ENCODE measurements around the gene BLM. TPM values are rescaled to one million over a fixed set of nuclear protein-coding genes. Genes with fewer than 3 reads are reported as not detected.

Gene BLM
- total RNA-seq, 1 donor from 2014 or later, result 11.5 TPM

DNA sequence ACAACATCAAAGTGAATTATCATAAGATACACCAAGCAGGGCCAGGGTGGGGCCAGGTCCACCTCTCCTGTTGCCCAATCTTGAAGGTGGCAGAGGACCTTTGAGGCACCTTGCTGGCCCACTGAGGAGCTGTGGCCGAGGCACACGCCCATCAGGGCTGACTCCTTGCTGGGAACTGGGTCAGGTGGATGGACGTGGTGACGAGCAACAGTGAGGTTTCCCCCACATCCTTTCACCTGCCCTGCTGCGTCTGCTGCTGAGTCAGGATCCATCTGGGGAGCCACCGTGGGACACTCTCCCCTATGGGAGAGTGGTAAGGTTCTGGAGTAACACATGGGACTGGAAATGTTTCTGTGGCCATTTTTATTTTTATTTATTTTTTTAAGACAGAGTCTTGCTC is 134.0 kb downstream of the BLM start:
- no peaks in the 10 kb centered on the region for H3K27me3 Mint-ChIP-seq (ENCODE audit: unreplicated experiment)
- H3K36me3 Mint-ChIP-seq (ENCODE audit: low read depth, unreplicated experiment), result no peaks in the 10 kb centered on the region
- H3K4me1 Mint-ChIP-seq (ENCODE audit: unreplicated experiment), result no peaks in the 10 kb centered on the region
- H3K27ac Mint-ChIP-seq (ENCODE audit: unreplicated experiment), result no peak overlapping the region
- H3K4me3 Mint-ChIP-seq (ENCODE audit: unreplicated experiment), result no peak overlapping the region
- TF ChIP-seq, protein P1, sequence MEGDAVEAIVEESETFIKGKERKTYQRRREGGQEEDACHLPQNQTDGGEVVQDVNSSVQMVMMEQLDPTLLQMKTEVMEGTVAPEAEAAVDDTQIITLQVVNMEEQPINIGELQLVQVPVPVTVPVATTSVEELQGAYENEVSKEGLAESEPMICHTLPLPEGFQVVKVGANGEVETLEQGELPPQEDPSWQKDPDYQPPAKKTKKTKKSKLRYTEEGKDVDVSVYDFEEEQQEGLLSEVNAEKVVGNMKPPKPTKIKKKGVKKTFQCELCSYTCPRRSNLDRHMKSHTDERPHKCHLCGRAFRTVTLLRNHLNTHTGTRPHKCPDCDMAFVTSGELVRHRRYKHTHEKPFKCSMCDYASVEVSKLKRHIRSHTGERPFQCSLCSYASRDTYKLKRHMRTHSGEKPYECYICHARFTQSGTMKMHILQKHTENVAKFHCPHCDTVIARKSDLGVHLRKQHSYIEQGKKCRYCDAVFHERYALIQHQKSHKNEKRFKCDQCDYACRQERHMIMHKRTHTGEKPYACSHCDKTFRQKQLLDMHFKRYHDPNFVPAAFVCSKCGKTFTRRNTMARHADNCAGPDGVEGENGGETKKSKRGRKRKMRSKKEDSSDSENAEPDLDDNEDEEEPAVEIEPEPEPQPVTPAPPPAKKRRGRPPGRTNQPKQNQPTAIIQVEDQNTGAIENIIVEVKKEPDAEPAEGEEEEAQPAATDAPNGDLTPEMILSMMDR (IDR thresholded peaks at IDR 0.05; ENCODE audit: unreplicated experiment), result no peak
- no peaks in the 10 kb centered on the region for H3K9me3 Mint-ChIP-seq (ENCODE audit: unreplicated experiment)
- no peak for DNase-seq (ENCODE audit: low spot score)

DNA sequence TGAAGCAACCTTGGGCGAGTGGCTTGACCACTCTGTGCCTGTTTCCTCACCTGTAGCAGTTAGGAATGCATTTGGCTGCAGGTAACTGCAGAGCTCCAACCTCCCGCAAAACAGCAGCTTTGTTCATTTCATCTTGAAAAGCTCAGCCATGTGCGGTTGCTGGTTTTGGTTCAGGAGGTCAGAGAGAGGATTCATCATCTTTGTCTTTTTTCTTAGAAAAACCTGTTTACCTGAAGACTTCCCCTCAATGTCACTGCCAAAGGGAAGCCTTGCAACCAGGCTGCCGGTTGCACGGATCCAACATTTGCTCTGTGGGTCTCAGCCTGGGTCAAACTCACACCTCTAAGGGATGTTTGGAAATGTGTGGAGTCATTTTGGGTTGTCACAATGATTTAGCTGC is 134.8 kb downstream of the BLM start:
- H3K27ac Mint-ChIP-seq (ENCODE audit: unreplicated experiment), result no peak overlapping the region
- H3K36me3 Mint-ChIP-seq (ENCODE audit: low read depth, unreplicated experiment), result no peaks in the 10 kb centered on the region
- H3K4me1 Mint-ChIP-seq (ENCODE audit: unreplicated experiment), result peaks cover 7% of the 10 kb centered on the region
- H3K9me3 Mint-ChIP-seq (ENCODE audit: unreplicated experiment), result no peaks in the 10 kb centered on the region
- DNase-seq (ENCODE audit: low spot score), result no peak
- H3K4me3 Mint-ChIP-seq (ENCODE audit: unreplicated experiment), result no peak overlapping the region
- H3K27me3 Mint-ChIP-seq (ENCODE audit: unreplicated experiment), result no peaks in the 10 kb centered on the region
- TF ChIP-seq, protein P1 (IDR thresholded peaks at IDR 0.05; ENCODE audit: unreplicated experiment), result no peak

DNA sequence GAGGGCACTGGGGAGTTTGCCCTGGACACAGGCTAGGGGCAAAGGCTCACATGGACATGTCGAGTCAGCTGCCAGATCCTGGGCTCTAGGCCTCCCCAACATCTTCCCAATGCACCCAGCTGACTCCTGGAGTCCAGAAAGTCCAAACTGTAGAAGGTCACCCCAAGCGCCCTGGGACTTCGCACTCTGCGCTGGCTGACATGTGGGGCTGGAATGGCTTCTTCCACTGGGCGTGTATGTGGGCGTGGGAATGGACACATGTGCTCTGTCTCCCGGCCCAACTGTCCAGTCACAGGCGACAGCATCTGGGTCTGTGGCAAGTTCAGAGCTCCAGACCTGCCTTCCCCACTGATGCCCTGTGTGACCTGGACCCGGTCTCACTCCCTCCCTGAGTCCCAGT is 138.0 kb downstream of the BLM start:
- no peaks in the 10 kb centered on the region for H3K9me3 Mint-ChIP-seq (ENCODE audit: unreplicated experiment)
- no peak overlapping the region for H3K4me3 Mint-ChIP-seq (ENCODE audit: unreplicated experiment)
- H3K27ac Mint-ChIP-seq (ENCODE audit: unreplicated experiment), result no peak overlapping the region
- peaks cover 11% of the 10 kb centered on the region for H3K27me3 Mint-ChIP-seq (ENCODE audit: unreplicated experiment)
- TF ChIP-seq, protein P1 (IDR thresholded peaks at IDR 0.05; ENCODE audit: unreplicated experiment), result no peak
- DNase-seq (ENCODE audit: low spot score), result no peak
- no peaks in the 10 kb centered on the region for H3K36me3 Mint-ChIP-seq (ENCODE audit: low read depth, unreplicated experiment)
- peaks cover 20% of the 10 kb centered on the region for H3K4me1 Mint-ChIP-seq (ENCODE audit: unreplicated experiment)

DNA sequence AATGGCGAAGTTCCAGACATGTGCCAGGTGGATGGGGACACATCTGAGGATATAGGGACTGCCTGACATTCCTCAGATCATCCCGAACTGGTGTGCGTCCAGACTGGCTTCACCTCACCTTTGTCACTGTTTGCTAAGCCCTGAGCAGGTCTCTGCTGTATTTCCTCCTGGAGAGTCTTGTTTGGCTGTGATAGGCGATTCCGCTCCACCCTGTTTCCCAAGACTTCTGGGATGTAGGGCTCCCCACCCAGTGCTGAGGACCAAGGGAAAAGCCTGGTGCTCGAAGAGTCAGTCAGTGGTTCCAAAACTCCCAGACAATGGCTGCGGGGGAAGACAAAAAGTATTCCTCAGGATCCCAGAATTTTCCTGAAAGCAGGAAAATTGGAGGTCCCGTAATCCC is 140.2 kb downstream of the BLM start:
- TF ChIP-seq, protein P1 (IDR thresholded peaks at IDR 0.05; ENCODE audit: unreplicated experiment), result no peak
- no peak for DNase-seq (ENCODE audit: low spot score)
- no peak overlapping the region for H3K27ac Mint-ChIP-seq (ENCODE audit: unreplicated experiment)
- no peaks in the 10 kb centered on the region for H3K9me3 Mint-ChIP-seq (ENCODE audit: unreplicated experiment)
- H3K4me3 Mint-ChIP-seq (ENCODE audit: unreplicated experiment), result no peak overlapping the region
- peaks cover 11% of the 10 kb centered on the region for H3K27me3 Mint-ChIP-seq (ENCODE audit: unreplicated experiment)
- peaks cover 20% of the 10 kb centered on the region for H3K4me1 Mint-ChIP-seq (ENCODE audit: unreplicated experiment)
- no peaks in the 10 kb centered on the region for H3K36me3 Mint-ChIP-seq (ENCODE audit: low read depth, unreplicated experiment)

DNA sequence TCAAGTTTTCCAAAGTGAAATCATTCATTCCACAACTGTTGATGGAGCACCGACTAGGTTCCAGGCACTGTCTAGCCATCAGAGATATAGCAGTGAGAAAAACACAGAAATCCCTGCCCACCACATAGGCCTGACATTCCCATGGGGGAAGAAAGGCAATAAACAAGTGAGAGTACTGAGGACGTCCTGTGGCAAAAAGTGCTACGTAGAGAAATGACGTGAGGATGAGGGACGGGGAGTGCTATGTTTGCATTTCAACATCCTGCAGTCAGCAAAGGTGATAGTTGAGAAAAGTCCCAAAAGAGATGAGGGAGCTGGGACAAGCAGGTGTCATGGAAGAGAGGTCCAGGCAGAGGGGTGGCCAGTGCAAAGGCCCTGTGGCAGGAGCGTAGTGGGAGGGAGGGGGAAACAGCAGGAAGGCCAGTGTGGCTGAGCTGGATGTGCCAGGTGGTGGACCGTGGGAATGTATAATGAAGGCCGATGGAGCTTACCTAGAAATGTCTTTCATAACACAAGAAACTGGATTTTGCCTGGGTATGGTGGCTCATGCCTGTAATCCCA is 140.8 kb downstream of the BLM start:
- H3K27ac Mint-ChIP-seq (ENCODE audit: unreplicated experiment), result no peak overlapping the region
- peaks cover 11% of the 10 kb centered on the region for H3K27me3 Mint-ChIP-seq (ENCODE audit: unreplicated experiment)
- peaks cover 20% of the 10 kb centered on the region for H3K4me1 Mint-ChIP-seq (ENCODE audit: unreplicated experiment)
- TF ChIP-seq, protein P1 (IDR thresholded peaks at IDR 0.05; ENCODE audit: unreplicated experiment), result no peak
- H3K4me3 Mint-ChIP-seq (ENCODE audit: unreplicated experiment), result no peak overlapping the region
- no peaks in the 10 kb centered on the region for H3K36me3 Mint-ChIP-seq (ENCODE audit: low read depth, unreplicated experiment)
- no peak for DNase-seq (ENCODE audit: low spot score)
- H3K9me3 Mint-ChIP-seq (ENCODE audit: unreplicated experiment), result no peaks in the 10 kb centered on the region
